Brain microvascular endothelial cell (primary cell): ENCODE measurements around the gene EPOP.
"Not testable (repeated sequence)": the region's sequence is repeated elsewhere in the genome, so short reads cannot be mapped to it uniquely, and the experiment has no call there.

ENCODE experiments used
- DNase-seq: peaks from one replicate; pipeline ENCODE4 v3.0.0-alpha.2; 2020
- H3K27ac ChIP-seq: fragments of 250-450 bp; sonication (Bioruptor Pico); 2 replicates; pipeline ENCODE4 v1.5.1; 2020; ENCODE audit warnings: mild to moderate bottlenecking, moderate library complexity
- H3K27me3 ChIP-seq: fragments of 250-450 bp; sonication (Bioruptor Pico); replicated peaks from 2 replicates; pipeline ENCODE4 v1.5.1; 2020; ENCODE audit warnings: mild to moderate bottlenecking
- H3K36me3 ChIP-seq: fragments of 250-450 bp; sonication (Bioruptor Pico); replicated peaks from 2 replicates; pipeline ENCODE4 v1.5.1; 2020; ENCODE audit warnings: mild to moderate bottlenecking
- H3K4me3 ChIP-seq: 2 replicates; pipeline ENCODE4 v1.5.1; 2011; ENCODE audit warnings: low read depth, mild to moderate bottlenecking, control low read depth, low read length, moderate library complexity
- CTCF ChIP-seq: IDR thresholded peaks from 2 replicates; pipeline ENCODE4 v1.5.1; 2011; ENCODE audit warnings: low read depth, mild to moderate bottlenecking, moderate library complexity, low read length, control low read depth, inconsistent platforms; ENCODE audit errors: missing control alignments
- in situ Hi-C: cut with HindIII; loops from 2 replicates; pipeline ENCODE4 v1.10.0; 2017; ENCODE audit warnings: low sequenced_read_pairs, low pct_ligation_motif_present

Gene EPOP

GRCh38 chr17:38637951-38638350, 36.8 kb downstream of the EPOP start:
- H3K36me3 ChIP-seq = no peaks in the 10 kb centered on the region
- no peaks in the 10 kb centered on the region for H3K27me3 ChIP-seq
- no peak for TF ChIP-seq CTCF
- DNase-seq = no peak
- no peak overlapping the region for H3K27ac ChIP-seq
- in situ Hi-C loops = no loop called here
- H3K4me3 ChIP-seq = no peak overlapping the region

- no peaks in the 10 kb centered on the region for H3K27me3 ChIP-seq
- H3K27ac ChIP-seq = no peak overlapping the region
- no peaks in the 10 kb centered on the region for H3K36me3 ChIP-seq
- in situ Hi-C loops = no loop called here
- DNase-seq = no peak
- no peak overlapping the region for H3K4me3 ChIP-seq
- no peak for TF ChIP-seq CTCF
Measured at GRCh38 chr17:38636054-38636453, 38.7 kb downstream of the EPOP start.

- in situ Hi-C loops = no loop called here
- Histone ChIP-seq H3K4me3 (no peak overlapping the region), H3K27ac (no peak overlapping the region), H3K27me3 (no peaks in the 10 kb centered on the region), H3K36me3 (no peaks in the 10 kb centered on the region)
- TF ChIP-seq CTCF = no peak
- no peak for DNase-seq
Measured at GRCh38 chr17:38632334-38632733, 42.4 kb downstream of the EPOP start.

GRCh38 chr17:38628441-38628840, 46.3 kb downstream of the EPOP start:
- Histone ChIP-seq H3K36me3 (no peaks in the 10 kb centered on the region), H3K4me3 (no peak overlapping the region), H3K27me3 (no peaks in the 10 kb centered on the region), H3K27ac (no peak overlapping the region)
- no peak for TF ChIP-seq CTCF
- in situ Hi-C loops = no loop called here
- no peak for DNase-seq

- TF ChIP-seq CTCF = no peak
- Histone ChIP-seq H3K27me3 (no peaks in the 10 kb centered on the region), H3K36me3 (no peaks in the 10 kb centered on the region), H3K27ac (no peak overlapping the region), H3K4me3 (no peak overlapping the region)
- in situ Hi-C loops = no loop called here
- no peak for DNase-seq
Measured at GRCh38 chr17:38627957-38628356, 46.8 kb downstream of the EPOP start.

- in situ Hi-C loops, DNase-seq, H3K4me3 ChIP-seq, H3K27me3 ChIP-seq, H3K27ac ChIP-seq, H3K36me3 ChIP-seq: not testable (repeated sequence)
Measured at GRCh38 chr17:38626606-38627226, 48.0 kb downstream of the EPOP start.
